Measurements from ENCODE around the gene CMTM1.

DNA sequence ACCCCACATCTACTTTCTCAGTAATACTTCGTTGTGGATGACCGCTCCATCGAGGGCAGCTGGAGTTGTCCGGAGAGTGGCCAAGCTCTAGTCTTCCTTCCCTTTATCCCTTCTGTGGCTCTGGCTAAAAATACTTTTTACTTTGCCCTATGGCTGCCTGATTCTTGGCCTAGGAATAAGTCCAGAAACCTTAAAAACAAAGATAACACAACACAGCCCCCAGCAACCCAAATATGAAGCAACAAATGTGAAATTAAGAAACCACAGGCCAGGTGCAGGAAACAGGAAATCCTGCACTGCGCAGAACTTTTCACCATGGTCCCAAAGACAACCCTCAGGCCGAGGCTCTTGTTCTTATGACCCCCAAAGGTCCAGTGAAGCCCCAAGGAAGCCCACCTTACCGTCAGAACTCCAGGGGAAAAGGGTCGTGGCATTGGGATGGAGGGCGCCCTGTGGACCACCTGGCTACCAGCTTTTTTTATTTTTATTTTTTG is 42.3 kb upstream of the CMTM1 start:
- TF ChIP-seq POLR2AphosphoS5 (IDR thresholded peaks at IDR 0.05; ENCODE audit: low read depth, low read length) (no peak), POLR2A (IDR thresholded peaks at IDR 0.05; ENCODE audit: borderline replicate concordance, extremely low read depth, insufficient read depth, insufficient read length) (no peak), ZNF274 (IDR thresholded peaks at IDR 0.05; ENCODE audit: low read depth, low read length) (no peak), EZH2 (IDR thresholded peaks at IDR 0.05) (no peak), ELF1 (IDR thresholded peaks at IDR 0.05; ENCODE audit: borderline replicate concordance, low read depth) (no peak), SRF (IDR thresholded peaks at IDR 0.05; ENCODE audit: low read depth) (no peak), YY1 (IDR thresholded peaks at IDR 0.05; ENCODE audit: extremely low read depth, insufficient replicate concordance, low read depth, low read length) (no peak)
- TF ChIP-seq, protein P1, sequence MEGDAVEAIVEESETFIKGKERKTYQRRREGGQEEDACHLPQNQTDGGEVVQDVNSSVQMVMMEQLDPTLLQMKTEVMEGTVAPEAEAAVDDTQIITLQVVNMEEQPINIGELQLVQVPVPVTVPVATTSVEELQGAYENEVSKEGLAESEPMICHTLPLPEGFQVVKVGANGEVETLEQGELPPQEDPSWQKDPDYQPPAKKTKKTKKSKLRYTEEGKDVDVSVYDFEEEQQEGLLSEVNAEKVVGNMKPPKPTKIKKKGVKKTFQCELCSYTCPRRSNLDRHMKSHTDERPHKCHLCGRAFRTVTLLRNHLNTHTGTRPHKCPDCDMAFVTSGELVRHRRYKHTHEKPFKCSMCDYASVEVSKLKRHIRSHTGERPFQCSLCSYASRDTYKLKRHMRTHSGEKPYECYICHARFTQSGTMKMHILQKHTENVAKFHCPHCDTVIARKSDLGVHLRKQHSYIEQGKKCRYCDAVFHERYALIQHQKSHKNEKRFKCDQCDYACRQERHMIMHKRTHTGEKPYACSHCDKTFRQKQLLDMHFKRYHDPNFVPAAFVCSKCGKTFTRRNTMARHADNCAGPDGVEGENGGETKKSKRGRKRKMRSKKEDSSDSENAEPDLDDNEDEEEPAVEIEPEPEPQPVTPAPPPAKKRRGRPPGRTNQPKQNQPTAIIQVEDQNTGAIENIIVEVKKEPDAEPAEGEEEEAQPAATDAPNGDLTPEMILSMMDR (IDR thresholded peaks at IDR 0.05 in 2 of 3, conservative IDR thresholded peaks at IDR 0.05 in 1 of 3; ENCODE audit: borderline replicate concordance in 1 of 3, insufficient read depth in 1 of 3, low read depth in 2 of 3, low read length in 2 of 3): no peak
- TF ChIP-seq, protein P2, sequence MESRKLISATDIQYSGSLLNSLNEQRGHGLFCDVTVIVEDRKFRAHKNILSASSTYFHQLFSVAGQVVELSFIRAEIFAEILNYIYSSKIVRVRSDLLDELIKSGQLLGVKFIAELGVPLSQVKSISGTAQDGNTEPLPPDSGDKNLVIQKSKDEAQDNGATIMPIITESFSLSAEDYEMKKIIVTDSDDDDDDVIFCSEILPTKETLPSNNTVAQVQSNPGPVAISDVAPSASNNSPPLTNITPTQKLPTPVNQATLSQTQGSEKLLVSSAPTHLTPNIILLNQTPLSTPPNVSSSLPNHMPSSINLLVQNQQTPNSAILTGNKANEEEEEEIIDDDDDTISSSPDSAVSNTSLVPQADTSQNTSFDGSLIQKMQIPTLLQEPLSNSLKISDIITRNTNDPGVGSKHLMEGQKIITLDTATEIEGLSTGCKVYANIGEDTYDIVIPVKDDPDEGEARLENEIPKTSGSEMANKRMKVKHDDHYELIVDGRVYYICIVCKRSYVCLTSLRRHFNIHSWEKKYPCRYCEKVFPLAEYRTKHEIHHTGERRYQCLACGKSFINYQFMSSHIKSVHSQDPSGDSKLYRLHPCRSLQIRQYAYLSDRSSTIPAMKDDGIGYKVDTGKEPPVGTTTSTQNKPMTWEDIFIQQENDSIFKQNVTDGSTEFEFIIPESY (IDR thresholded peaks at IDR 0.05; ENCODE audit: extremely low read depth, insufficient replicate concordance, low read length): no peak
